HG02798 (cell line): Measurements from ENCODE around the gene SHISA8.

Experiments
- ATAC-seq: cut with Tn5 transposase; IDR thresholded peaks from one replicate; pipeline ENCODE4 v1.9.1; 2021; ENCODE audit warnings: mild to moderate bottlenecking; ENCODE audit not compliant: unreplicated experiment, poor library complexity

Gene SHISA8

DNA sequence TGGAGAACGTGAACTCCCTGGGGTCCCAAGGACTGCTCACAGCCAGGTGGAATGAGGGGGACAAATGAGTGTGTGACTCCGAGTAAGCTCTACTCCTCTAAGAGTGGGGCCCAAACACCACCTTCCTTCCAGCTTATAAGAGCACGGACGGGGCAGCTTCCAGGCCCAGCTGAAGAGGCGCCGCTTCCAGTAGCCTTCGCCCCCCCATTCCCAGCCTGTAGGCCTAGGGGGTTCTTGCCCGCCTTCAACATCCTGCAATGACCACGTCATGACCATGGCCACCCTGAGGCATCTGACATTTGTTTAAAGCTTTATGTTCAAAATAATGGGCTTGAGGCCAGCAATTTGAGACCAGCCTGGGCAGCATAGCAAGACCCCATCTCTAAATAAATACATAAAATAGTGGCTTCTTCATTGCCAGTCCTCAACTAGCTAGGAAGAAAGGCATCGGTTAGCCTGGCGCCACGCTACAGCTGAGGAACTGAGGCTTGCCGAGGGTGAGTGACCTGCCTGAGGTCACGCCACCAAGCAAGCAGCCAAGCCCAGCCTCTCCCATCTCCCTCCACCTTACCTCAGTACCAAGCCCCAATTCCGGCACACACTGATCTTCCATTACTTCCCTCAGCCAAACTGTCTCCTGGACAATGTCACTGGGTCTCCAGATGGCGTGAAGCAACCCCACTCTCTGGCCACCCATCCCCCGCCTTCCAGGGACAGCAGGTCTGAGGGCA is 19.6 kb upstream of the SHISA8 start:
- ATAC-seq = no peak

DNA sequence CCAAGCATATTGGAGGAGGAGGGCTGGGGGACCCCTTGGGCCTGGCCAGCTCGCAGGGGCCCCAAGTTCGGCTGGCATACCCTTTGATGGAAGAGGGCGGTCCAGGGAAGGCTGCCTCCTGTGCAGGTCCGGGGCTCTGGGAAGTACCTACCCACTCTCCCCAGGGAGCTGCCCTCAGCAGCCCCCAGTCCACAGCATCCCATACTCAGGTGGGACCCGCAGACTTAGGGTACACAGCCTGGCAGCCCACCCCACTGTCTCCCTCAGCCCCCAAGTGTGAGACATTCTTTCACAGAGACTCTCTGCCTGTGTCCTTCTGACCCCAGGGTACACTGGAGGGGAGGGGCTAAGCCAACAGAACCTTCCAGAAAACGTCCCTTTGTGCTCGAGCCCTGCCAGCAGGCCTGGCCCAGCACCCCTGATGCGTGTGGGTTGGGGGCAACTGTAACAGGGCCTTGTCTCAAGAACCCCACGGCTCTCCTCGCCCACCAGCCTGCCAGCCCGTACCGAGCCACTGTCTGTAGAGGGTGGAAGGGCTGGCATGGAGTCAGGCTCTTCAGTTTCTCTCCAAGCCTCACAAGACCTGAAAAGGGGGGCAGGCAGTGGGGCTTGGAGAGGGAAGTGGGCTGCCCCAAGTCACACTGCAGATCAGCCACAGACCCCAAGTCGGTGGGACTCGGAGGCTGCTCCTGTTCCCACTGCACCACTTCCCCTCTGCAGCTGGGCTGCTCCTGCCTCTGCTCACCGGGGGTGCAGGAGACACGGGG is 18.7 kb upstream of the SHISA8 start:
- no peak for ATAC-seq

DNA sequence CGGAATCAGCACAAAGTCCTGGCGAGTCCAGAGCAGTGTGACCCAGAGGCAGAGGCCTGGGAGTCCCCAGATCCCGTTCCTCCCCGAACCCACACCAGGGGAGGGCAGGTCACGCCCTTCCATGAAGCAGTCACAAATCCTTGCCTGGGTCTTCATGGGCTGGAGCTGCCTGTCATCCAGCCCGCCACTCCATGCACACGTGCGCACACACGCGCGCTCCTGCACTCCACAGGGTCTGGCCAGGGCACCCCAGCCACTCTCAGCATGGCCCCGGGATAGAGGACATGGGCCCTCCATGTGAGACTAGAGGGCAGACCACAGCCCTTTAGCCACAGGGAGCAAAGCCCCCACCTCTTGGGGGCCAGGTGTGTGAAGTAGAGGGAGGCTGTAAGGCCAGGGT is 17.5 kb upstream of the SHISA8 start:
- ATAC-seq = no peak

DNA sequence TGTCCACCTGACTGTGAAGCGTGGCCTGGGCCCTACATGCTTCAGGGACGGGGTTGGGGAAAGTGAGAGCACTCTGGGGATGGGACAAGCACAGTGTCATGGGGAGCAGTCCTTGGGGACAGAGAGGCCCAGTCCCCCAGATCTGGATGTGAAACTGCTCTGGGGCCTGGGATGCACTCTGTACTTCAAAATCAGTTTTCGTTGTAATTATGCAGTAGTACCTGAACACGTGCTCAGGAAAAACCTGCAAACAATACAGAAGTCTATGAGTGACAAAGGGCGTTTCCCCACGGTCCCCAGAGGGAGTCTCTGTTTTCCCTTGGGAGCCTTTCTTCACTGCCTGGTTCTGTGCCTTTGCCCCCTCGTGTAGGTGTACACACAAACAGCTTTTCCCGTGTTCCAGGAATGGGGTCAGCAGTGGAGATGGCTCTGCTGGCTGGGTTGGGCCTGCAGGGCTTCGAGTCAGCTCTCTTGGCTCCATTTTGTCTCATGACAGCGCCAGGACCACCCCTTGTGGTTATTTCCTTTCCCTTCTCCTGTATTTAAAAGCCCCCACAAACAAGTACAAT is 16.9 kb upstream of the SHISA8 start:
- ATAC-seq = no peak

DNA sequence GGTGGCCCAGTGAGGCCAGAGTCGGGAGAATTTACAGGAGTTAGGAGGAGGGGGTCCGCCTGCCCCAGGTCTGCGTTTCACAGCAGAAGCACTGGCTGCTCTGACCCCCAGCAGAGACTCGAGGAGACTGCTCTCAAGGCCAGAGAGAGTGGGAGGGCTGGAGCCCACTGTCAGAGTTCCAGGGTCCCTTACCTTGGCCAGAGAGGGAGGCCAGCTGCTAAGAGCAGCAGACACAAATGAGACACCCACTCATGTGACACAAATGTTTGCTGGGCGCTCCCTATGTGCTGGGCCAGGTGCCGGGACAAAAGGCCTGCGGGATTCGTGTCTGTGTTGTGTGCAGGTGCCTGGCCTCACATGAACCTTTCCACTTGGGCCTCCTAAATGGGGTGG is 14.5 kb upstream of the SHISA8 start:
- ATAC-seq = no peak

DNA sequence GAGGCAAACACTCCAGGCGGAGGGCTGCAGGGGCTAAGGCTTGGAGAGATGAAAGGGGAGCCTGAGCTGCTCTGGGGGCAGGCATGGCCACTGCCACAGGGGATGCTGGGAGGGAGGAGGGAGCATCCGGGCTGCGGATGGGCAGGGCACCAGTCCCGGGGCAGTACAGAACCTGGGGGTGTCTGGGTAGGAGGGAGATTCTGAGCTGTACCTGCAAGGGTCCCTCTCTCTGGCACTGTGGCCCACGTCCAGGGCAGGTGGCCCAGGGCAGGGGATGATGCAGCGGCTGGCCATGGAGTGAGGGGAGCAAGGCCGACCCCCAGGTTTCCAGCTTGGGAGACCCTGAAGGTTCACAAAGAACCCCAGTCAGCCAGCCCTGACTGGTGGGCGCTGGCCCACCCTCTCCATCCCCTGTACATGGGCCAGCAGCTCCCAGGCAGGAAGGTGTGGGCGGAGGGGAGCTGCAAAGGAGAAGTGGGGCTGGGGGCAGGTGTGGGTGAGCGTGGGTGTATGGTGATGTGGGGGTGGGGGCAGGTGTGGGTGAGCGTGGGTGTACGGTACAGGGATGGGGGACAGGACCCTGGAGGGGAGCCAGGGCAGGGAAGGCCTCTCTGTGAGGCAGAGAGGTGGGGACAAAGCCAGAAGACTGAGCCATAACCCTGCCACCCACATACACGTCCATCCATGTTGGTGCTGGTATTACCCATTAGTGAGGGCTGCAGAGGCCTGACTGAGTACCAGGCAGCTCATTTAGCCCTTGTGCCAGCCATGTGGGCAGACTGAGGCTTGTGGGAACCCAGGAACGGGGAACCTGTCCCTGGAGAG is 13.9 kb upstream of the SHISA8 start:
- ATAC-seq = no peak

DNA sequence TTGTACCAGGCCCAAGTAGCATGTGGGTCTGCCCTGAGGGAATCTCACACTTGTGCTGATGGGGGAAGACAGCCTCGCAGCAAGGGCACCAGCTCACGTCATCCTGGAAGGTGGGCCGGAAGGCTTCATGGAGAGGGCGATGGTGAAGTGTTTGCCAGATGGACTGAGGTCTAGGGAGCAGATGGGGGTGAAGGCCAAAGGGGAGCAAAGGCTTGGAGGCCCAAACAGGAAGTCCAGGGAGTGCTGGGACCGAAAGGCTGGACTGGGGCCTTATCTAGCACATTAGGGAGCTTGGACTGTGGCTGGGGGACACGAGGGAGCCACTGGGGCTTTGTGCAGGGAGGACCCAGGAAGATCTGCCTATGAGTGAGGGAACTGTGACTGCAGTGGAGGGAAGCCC is 12.9 kb upstream of the SHISA8 start:
- ATAC-seq = no peak

DNA sequence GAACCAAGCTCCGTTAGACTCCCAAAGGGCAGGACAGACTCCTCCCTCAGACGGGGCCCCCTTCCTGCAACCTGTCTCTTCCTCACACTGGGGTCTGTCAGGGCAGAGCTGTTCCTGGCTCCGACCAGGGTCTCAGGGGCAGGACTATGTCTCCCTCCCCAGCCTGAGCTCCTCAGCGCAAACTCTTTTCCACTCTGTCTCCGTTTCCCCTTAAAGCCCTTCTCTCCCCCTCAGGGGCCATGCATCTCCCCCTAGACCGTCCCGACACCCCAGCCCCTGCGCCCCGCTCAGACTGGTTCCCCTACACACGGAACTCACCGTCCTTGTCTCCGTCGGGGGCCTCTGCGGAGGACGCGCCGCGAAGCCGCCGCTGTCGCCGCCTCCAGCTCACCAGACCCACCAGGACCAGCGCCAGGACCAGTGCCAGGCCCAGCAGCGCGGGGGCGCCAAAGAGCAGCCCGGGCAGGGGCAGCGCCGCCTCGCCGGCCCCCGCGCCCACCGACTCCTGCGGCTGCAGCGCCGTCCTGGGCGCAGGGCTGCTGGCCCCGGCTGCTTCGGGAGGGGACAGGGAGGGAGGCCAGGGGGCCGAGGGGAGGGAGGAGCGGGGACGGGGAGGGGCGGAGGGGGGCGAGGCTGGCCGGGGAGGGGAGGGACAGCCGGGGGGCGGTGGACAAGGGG is 11.0 kb upstream of the SHISA8 start:
- ATAC-seq = peak; percentile 47

DNA sequence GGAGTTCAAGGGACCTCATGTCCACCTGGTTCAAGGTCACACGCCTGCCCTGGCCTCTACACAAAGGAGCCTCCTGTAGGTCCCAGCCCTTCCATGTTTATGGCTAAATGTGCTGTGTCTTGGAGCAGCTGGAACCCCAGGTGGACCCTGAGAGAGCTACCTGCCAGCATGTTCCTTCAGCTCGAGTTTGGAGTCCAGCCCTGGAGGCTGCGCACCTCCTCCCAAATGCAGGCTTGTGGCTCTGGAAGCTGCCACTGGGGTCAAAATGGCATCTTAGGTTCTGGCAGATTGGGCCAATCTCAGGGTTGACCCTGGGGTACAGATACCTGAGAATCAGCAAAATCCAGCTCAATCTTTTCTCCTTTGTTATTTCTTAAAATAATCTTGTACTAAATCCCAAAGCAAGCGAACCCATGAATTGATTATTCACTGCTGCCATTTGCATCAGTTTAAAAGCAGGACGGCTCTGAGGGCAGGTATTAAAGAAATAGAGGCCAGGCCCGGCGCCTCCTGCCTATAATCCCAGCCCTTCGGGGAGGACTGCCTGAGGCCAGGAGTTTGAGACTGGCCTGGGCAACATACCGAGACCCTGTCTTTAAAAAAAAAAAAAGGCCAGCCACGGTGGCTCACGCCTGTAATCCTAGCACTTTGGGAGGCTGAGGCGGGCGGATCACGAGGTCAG is 8.9 kb upstream of the SHISA8 start:
- no peak for ATAC-seq

DNA sequence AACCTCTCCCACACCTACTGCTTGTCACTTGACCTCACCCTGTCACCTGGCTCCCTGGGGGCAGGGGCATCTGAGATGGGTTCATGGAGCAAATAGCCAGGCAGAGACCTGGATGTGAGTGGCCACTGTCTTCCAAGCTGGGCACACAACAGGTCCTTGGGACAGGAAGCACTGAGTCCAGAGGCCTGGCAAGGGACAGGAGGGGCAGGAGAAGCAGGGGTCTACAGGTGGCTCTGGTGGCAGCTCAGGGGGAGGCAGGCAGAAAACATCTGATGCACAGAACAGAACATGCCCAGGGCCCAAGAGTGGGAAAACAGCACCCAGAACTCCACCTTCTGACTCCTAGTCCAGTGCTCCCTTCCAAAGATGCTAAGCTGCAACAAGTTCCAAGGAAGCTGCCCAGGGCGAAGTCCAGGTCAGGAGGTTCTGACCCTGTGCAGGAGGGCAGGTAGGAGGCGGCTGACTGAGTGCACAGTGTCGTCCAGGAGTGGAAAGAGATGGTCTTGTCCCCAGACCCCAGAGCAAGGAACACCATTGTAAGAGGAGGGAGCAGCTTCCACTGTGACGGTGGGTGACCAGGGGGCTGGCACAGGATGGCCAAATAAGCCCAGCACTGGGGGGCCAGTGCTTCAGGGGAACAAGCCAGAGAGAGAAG is 8.2 kb upstream of the SHISA8 start:
- no peak for ATAC-seq

DNA sequence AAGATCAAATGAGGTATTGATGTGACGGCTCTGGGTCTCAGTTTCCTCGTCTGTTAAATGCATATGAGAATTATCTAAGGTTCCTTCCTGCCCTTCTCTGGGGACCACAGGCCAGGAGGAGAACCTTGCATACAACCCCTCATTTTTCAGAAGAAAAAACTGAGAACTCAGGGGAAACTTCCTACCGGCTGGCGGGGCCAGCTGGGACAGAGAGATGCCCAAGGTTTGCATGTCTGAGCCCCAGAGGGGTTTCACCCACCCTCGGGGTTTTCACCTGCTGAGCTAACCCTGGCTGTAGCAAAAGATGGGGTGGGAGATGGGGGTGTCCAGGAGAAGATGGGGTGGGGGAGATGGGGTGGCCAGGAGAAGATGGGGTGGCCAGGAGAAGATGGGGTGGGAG is 7.5 kb upstream of the SHISA8 start:
- no peak for ATAC-seq

DNA sequence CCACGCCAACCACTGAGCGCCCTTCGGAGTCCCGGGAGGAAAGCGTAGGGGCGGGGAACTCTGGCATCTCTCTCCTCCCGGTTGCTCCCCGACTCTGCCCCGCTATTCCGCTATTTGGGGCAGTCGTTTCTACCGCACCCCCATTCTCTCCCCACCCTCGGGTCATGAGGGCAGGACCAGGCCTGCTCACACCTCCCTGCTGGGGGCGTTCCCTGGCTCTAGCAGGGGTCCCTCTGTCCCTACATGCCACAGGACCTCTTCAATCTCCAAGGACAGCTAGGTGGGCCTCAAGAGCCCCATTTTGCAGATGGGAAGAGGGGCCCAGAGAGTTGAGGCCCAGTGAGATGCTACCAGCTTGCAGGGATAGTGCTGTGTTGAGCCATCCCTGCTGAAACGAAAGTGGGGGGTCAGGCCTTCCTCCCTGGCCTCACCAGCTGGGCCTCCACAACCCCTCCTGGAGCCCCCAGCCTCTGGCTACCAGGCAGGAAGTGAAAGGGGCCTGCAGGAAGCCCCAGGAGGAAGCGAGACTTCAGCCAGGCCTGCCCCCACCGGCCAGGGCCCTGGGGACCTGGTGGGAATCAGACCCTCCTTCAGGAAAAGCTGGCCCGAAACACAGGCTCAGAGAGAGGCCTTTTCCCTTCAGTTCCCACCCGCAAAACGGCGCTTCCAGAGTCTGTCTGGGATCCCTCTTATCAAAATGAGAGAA is 5.5 kb upstream of the SHISA8 start:
- peak; percentile 18 for ATAC-seq

DNA sequence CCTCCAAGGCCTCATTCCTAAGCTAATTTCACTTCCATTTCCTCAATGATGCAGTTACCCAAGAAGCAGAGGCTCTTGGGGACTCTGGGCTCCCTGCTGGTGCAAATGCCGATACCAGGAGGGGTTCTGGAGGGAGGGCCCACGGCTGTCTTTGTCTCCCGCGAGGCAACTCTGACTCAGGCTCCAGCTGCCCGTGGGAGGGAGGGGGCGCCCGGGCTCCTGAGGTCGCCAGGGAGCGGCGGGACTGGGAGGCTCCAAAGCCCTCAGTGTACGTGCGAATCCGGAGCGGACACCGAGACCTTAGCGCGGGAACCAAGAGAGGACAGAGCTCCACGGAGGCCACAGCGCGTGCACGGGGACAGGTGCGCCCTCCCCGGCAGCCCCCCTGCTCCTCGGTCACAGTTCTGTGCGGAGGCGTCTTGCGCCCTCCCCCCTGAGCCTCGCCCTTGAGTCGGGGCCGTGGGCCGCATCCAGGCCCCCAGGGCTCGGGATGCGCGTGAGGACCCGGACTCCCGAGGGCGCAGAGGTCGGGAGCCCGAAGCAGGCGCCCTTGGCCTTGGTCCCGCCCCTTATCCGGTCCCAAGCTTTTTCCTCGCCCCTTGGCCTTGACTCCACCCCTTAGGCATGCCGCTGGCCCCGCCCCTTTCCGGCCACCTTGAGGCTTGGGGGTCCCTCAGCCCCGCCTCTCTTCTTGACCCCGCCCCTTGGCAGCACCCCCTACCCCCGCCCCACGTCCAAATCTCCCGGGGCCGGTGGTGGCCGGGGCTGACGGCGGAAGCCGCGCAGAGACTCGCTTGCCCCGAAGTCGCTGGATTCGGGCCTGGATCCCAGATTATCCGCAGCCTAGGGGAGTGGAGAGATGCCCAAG is 4.7 kb upstream of the SHISA8 start:
- ATAC-seq = peak; percentile 62

DNA sequence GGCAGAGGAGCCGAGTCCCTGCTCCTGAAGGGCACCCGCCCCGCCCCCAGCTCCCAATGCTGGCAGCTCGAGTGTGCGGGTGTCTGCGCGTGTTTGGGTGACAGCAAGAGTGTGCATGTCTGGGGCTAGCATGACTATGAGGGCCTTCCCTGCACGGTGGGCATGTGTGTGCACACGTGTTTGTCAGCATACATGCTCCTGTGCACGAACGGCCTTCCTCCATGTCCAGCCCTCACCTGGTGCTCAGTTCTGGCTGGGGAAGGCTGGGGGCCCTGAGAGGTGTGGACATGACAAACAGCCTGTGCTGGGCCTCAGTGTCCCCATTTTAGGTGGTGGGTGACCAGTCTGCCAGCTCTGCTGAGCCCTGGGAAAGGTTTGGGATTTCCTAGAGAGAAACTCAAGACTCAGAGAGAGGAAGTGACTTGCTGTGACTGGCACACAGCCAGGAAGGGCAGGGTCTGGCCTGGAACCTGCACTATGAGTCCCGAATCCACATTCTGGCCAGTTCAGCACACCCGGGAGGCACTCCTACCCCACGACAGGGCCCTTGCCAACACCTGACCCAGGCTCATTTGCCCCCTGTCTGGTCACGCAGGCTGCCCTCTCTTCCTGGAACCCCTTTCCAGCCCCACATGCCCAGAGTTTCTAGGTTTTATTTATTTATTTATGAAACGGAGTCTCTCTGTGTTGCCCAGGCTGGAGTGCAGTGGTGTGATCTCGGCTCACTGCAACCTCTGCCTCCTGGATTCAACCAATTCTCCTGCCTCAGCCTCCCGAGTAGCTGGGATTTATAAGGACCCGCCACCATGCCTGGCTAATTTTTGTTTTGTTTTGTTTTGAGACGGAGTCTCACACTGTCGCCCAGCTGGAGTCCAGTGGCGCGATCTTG is 3.3 kb upstream of the SHISA8 start:
- ATAC-seq = no peak

DNA sequence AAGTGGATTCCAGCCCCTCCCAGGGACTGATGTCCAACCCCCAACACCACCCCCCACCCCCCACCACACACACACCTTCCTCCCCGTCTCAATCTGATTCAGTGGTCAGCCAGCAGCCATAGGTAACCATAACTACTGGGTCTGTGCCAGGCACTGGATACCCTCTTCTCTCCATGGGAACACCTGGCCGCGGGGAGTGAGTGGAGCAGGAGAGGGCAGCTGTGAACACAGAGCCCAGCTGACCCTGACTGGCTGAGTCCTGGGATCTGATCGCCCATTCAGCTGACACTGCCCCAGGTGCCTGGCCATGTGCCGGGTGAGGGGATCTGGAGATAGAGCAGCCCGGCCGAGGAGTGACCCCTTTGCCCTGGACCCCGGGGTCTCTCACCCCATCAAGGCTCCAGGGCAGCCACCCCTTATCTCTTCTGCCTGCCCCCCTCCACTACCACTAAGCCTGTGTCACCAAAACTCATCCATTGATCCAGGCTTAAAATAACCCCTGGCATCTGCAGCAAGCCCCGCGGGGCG is 2.6 kb upstream of the SHISA8 start:
- no peak for ATAC-seq

DNA sequence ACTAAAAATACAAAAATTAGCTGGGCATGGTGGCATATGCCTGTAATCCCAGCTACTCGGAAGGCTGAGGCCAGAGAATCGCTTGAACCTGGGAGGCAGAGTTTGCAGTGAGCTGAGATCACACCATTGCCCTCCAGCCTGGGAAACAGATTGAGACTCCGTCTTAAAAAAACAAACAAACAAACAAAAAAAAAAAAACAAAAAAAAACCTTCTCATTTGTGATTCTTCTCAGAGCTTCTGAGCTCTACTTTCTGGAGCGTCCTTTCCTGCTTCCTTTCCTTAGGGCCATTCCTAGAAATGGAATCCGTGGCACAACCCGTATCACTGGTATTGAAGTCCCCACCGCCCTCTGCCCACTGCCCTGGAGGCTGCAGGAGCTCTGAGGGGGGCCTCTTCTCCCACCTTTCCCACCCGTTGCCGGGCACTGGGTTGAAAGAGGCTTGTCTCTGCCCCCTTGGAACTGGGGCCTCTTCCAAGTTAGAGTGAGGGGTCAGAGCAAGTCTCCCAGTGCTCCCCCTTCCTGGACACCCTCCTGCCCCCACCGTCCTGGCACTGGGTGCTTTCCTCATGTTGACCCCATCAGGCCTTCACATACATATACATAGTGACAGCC is 2.0 kb upstream of the SHISA8 start:
- no peak for ATAC-seq
